Right kidney (tissue), 1 donor: ENCODE data around the gene OR11G2.
"Not testable (repeated sequence)": the region's sequence is repeated elsewhere in the genome, so short reads cannot be mapped to it uniquely, and the experiment has no call there.

Experiments used
- DNase-seq: peaks from one replicate; pipeline ENCODE4 v3.0.0-alpha.2; 2016

OR11G2 gene

GRCh38 chr14:20228681-20229080, 38.0 kb downstream of the OR11G2 start, which contains the start of gene OR11H7:
OR11H7 (plus strand) TSS chr14:20228981.
- DNase-seq: no peak

GRCh38 chr14:20235415-20235814, 44.7 kb downstream of the OR11G2 start:
- DNase-seq: not testable (repeated sequence)

GRCh38 chr14:20247646-20248246, 57.0 kb downstream of the OR11G2 start:
- no peak for DNase-seq
